Stimulated activated CD8-positive, alpha-beta memory T cell treated with anti-CD3 and anti-CD28 coated beads, Interleukin-15, amount 100 ng/mL, for 48 hours (primary cell): ENCODE data around the gene GCSH.

Source experiments
- DNase-seq, 2 donors: peaks; one replicate each; pipeline ENCODE4 v3.0.0-alpha.2; 2020; ENCODE audit warnings: low read depth in 2 of 2

GCSH gene

GRCh38 chr16:81101702-81102101, 5.5 kb upstream of the GCSH start:
- DNase-seq: no peak

GRCh38 chr16:81099958-81100357, 3.8 kb upstream of the GCSH start:
- DNase-seq: no peak

GRCh38 chr16:81097230-81097629, 1.0 kb upstream of the GCSH start:
- DNase-seq: no peak

- DNase-seq: no peak
Observed at GRCh38 chr16:81096715-81097208, 567 bp upstream of the GCSH start.

- DNase-seq: peak in 1 of 2 donors; percentile 6
Observed at GRCh38 chr16:81095653-81095952, 592 bp downstream of the GCSH start.

GRCh38 chr16:81094771-81095251, 1.4 kb downstream of the GCSH start:
- no peak for DNase-seq

- DNase-seq: no peak
Observed at GRCh38 chr16:81088836-81089235, 7.4 kb downstream of the GCSH start.

GRCh38 chr16:81081014-81081413, 15.2 kb downstream of the GCSH start:
- no peak for DNase-seq

GRCh38 chr16:81080233-81080632, 16.0 kb downstream of the GCSH start:
- DNase-seq: no peak

- DNase-seq: peak; percentile 97
Observed at GRCh38 chr16:81077076-81077940, 18.9 kb downstream of the GCSH start, which contains the start of gene C16orf46. TSS of gene C16orf46 (minus strand) at chr16:81077238. CDS start at chr16:81063955, 13,283 bp downstream.

GRCh38 chr16:81076566-81077075, 19.6 kb downstream of the GCSH start:
- DNase-seq: peak; percentile 75 to 79

- DNase-seq: no peak
Observed at GRCh38 chr16:81073560-81074330, 22.4 kb downstream of the GCSH start.

- no peak for DNase-seq
Observed at GRCh38 chr16:81071805-81072204, 24.4 kb downstream of the GCSH start.

- DNase-seq: no peak
Observed at GRCh38 chr16:81070979-81071378, 25.2 kb downstream of the GCSH start.

GRCh38 chr16:81069063-81069462, 27.1 kb downstream of the GCSH start:
- no peak for DNase-seq

GRCh38 chr16:81067166-81067565, 29.0 kb downstream of the GCSH start:
- DNase-seq: no peak

- DNase-seq: no peak
Observed at GRCh38 chr16:81066681-81067080, 29.5 kb downstream of the GCSH start.

- DNase-seq: no peak
Observed at GRCh38 chr16:81061871-81062608, 34.2 kb downstream of the GCSH start.

GRCh38 chr16:81061307-81061640, 34.9 kb downstream of the GCSH start:
- no peak for DNase-seq

GRCh38 chr16:81060576-81061306, 35.5 kb downstream of the GCSH start:
- DNase-seq: no peak

GRCh38 chr16:81053761-81054160, 42.4 kb downstream of the GCSH start:
- no peak for DNase-seq
